Uterus (tissue), 2 donors: Measurements from ENCODE around the gene PNLIPRP3.

Source experiments
- POLR2A ChIP-seq, 2 donors: fragments of 450-650 bp; IDR thresholded peaks; one replicate each; pipeline ENCODE4 v1.6.1; 2016; ENCODE audit warnings: antibody characterized with exemption in 2 of 2, mild to moderate bottlenecking in 1 of 2, moderate library complexity in 1 of 2
- TF ChIP-seq, protein P1 (sequence below), 4 experiments: fragments of 200-600 bp in 2 of 4; fragments of 450-650 bp in 2 of 4; sonication (generic) in 2 of 4; IDR thresholded peaks; one replicate each; pipeline ENCODE4 v1.5.1; 2016 to 2019; ENCODE audit warnings: antibody characterized with exemption in 4 of 4, mild to moderate bottlenecking in 2 of 4, moderate library complexity in 1 of 4

DNA sequence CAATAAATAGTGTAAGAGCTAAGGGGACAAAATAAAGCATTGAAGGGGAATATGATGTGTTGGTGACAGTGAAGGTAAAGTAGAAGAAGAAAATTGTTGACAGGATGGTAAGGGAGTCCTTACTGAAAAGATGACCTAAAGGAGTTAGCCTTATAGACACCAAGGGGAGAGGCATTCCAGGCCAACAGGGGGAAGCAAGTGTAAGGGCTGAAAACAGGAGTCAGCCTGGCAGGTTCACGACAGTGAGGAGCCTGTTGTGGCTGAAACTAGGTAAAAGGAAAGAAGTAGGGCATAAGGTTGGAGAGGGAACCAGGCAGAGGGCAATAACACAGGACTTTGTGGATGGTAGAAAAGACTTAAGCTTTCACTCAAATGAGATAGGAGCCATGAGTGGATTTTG is 34.0 kb downstream of the PNLIPRP3 start:
- TF ChIP-seq, protein P1, sequence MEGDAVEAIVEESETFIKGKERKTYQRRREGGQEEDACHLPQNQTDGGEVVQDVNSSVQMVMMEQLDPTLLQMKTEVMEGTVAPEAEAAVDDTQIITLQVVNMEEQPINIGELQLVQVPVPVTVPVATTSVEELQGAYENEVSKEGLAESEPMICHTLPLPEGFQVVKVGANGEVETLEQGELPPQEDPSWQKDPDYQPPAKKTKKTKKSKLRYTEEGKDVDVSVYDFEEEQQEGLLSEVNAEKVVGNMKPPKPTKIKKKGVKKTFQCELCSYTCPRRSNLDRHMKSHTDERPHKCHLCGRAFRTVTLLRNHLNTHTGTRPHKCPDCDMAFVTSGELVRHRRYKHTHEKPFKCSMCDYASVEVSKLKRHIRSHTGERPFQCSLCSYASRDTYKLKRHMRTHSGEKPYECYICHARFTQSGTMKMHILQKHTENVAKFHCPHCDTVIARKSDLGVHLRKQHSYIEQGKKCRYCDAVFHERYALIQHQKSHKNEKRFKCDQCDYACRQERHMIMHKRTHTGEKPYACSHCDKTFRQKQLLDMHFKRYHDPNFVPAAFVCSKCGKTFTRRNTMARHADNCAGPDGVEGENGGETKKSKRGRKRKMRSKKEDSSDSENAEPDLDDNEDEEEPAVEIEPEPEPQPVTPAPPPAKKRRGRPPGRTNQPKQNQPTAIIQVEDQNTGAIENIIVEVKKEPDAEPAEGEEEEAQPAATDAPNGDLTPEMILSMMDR (IDR thresholded peaks at IDR 0.05), result no peak
- TF ChIP-seq POLR2A (IDR thresholded peaks at IDR 0.05), result no peak
